Activated CD8-positive, alpha-beta T cell treated with anti-CD3 and anti-CD28 coated beads for 36 hours (primary cell): ENCODE measurements around the gene SNAPC4. TPM values are rescaled to one million over a fixed set of nuclear protein-coding genes. Genes with fewer than 3 reads are reported as not detected.
A peak's percentile ranks its signal among the peaks of the same experiment; 100 is the strongest.

Experiments used
- ATAC-seq: fragments of 200-7000 bp; cut with Tn5 transposase; one replicate; pipeline ENCODE4 v1.10.0; 2021; ENCODE audit warnings: mild to moderate bottlenecking, moderate library complexity
- CTCF ChIA-PET: fragments of 350-600 bp; sonication (Branson Sonifier 250); formaldehyde crosslinking; loops from one replicate; lab custom pipeline; 2021; ENCODE audit warnings: antibody characterized with exemption; lab: Charles Lee
- POLR2A ChIA-PET: fragments of 350-600 bp; sonication (Branson Sonifier 250); formaldehyde crosslinking; loops from one replicate; lab custom pipeline; 2021; ENCODE audit warnings: antibody characterized with exemption; lab: Charles Lee
- DNase-seq: peaks from one replicate; pipeline ENCODE4 v3.0.0-alpha.2; 2020
- H3K27ac Mint-ChIP-seq: one replicate; pipeline ENCODE4 v1.8.0; 2021; ENCODE audit warnings: mild to moderate bottlenecking, mixed read lengths
- H3K27me3 Mint-ChIP-seq: one replicate; pipeline ENCODE4 v1.8.0; 2021; ENCODE audit warnings: mixed read lengths
- H3K36me3 Mint-ChIP-seq: one replicate; pipeline ENCODE4 v1.8.0; 2021; ENCODE audit warnings: low read depth, mixed read lengths
- H3K4me1 Mint-ChIP-seq: one replicate; pipeline ENCODE4 v1.8.0; 2021; ENCODE audit warnings: low read depth, mixed read lengths
- H3K4me3 Mint-ChIP-seq: one replicate; pipeline ENCODE4 v1.8.0; 2021; ENCODE audit warnings: mild to moderate bottlenecking, moderate library complexity, mixed read lengths
- H3K9me3 Mint-ChIP-seq: one replicate; pipeline ENCODE4 v1.8.0; 2021; ENCODE audit warnings: mixed read lengths
- intact Hi-C: fragments of 100-400 bp; cut with micrococcal nuclease; formaldehyde crosslinking; loops from one replicate; pipeline ENCODE4 v1.10.0; 2022
- total RNA-seq, 2 experiments: library from RNA; stranded (reverse); gene quantifications; one replicate each; pipeline ENCODE4 v1.2.3, GENCODE V29; 2021
- TF ChIP-seq, protein P1 (sequence below): fragments of 200-600 bp; IDR thresholded peaks from one replicate; pipeline ENCODE4 v1.8.0; 2022; ENCODE audit warnings: antibody characterized with exemption, mild to moderate bottlenecking

SNAPC4 gene, protein sequence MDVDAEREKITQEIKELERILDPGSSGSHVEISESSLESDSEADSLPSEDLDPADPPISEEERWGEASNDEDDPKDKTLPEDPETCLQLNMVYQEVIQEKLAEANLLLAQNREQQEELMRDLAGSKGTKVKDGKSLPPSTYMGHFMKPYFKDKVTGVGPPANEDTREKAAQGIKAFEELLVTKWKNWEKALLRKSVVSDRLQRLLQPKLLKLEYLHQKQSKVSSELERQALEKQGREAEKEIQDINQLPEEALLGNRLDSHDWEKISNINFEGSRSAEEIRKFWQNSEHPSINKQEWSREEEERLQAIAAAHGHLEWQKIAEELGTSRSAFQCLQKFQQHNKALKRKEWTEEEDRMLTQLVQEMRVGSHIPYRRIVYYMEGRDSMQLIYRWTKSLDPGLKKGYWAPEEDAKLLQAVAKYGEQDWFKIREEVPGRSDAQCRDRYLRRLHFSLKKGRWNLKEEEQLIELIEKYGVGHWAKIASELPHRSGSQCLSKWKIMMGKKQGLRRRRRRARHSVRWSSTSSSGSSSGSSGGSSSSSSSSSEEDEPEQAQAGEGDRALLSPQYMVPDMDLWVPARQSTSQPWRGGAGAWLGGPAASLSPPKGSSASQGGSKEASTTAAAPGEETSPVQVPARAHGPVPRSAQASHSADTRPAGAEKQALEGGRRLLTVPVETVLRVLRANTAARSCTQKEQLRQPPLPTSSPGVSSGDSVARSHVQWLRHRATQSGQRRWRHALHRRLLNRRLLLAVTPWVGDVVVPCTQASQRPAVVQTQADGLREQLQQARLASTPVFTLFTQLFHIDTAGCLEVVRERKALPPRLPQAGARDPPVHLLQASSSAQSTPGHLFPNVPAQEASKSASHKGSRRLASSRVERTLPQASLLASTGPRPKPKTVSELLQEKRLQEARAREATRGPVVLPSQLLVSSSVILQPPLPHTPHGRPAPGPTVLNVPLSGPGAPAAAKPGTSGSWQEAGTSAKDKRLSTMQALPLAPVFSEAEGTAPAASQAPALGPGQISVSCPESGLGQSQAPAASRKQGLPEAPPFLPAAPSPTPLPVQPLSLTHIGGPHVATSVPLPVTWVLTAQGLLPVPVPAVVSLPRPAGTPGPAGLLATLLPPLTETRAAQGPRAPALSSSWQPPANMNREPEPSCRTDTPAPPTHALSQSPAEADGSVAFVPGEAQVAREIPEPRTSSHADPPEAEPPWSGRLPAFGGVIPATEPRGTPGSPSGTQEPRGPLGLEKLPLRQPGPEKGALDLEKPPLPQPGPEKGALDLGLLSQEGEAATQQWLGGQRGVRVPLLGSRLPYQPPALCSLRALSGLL (N-terminal part only)
- total RNA-seq, result 10 to 100 TPM; 15.5 to 17.1 TPM

DNA sequence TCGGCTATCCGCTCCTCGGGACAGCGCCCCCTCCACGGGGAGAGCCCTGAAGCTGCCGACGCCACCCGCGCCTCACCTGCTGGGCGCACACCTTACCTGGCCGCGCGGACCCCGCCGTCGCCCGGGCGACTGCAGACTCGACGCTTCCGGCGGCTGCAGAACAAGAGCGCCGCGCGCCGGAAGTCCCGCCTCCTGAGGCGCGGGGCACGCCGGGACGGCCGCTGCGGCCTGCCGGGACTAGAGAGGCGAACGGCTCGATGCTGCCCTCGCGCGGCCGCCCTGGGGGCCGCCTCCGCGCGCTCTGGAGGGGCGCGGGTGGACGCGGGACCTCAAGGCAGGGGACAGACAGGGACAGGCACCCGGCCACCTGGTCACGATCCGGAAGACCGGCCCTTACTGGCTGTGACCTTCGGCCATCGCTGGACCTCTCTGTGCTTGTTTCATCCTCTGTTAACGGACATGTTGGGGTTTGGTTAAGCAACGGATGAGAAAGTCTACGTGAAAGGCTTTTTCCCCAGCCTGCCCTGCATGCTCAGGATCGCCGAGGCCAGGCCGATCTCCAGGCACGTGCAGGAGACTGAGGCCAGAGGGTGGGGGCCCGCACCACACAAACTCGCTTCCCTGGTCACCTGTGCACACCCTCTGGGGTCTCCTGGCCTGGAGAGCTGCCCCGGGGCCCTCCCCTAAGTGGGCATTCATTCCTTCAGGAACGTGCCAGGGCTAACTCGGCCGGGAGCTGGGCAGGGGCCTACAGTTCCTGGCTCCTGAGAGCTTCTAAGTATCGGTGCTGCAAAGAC, at the start of gene SNAPC4:
Gene SNAPC4 (minus strand): TSS at position 133 of the 797 bp plus-strand sequence. CDS start 1,742 bp downstream, outside the sequence.
- intact Hi-C loops, result loop anchor here (10.0 kb wide), 1 partner anchor 85 kb away; no protein-coding TSS in a partner anchor
- H3K27me3 Mint-ChIP-seq, result no peaks in the 10 kb centered on the region
- ChIA-PET POLR2A (interaction anchor here (0.8 to 2.0 kb wide), 6 partner anchors 9 to 88 kb away, joined by 3 to 16 read pairs (median 4); partner anchors contain the start of genes DNLZ, ENTR1 and PMPCA), CTCF (interaction anchor here (0.8 to 2.9 kb wide), 10 partner anchors 10 to 88 kb away, joined by 3 to 21 read pairs (median 3); partner anchors contain the start of genes DNLZ, ENTR1, INPP5E and PMPCA)
- ATAC-seq (peak; percentile 64), DNase-seq (peak; percentile 87)
- TF ChIP-seq, protein P1, sequence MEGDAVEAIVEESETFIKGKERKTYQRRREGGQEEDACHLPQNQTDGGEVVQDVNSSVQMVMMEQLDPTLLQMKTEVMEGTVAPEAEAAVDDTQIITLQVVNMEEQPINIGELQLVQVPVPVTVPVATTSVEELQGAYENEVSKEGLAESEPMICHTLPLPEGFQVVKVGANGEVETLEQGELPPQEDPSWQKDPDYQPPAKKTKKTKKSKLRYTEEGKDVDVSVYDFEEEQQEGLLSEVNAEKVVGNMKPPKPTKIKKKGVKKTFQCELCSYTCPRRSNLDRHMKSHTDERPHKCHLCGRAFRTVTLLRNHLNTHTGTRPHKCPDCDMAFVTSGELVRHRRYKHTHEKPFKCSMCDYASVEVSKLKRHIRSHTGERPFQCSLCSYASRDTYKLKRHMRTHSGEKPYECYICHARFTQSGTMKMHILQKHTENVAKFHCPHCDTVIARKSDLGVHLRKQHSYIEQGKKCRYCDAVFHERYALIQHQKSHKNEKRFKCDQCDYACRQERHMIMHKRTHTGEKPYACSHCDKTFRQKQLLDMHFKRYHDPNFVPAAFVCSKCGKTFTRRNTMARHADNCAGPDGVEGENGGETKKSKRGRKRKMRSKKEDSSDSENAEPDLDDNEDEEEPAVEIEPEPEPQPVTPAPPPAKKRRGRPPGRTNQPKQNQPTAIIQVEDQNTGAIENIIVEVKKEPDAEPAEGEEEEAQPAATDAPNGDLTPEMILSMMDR, result peak; percentile 94
- no peaks in the 10 kb centered on the region for H3K9me3 Mint-ChIP-seq
- peaks cover 52% of the 10 kb centered on the region for H3K36me3 Mint-ChIP-seq
- H3K4me1 Mint-ChIP-seq, result peaks cover 47% of the 10 kb centered on the region
- H3K4me3 Mint-ChIP-seq, result peak within 1 kb of the TSS; percentile 87
- peak within 1 kb of the TSS; percentile 79 for H3K27ac Mint-ChIP-seq

GRCh38 chr9:136448655-136449054, 48.7 kb upstream of the SNAPC4 start:
- ChIA-PET POLR2A (no interaction called here), CTCF (no interaction called here)
- no peak overlapping the region for H3K27ac Mint-ChIP-seq
- no peaks in the 10 kb centered on the region for H3K9me3 Mint-ChIP-seq
- no peaks in the 10 kb centered on the region for H3K4me1 Mint-ChIP-seq
- no peak overlapping the region for H3K4me3 Mint-ChIP-seq
- DNase-seq, result no peak
- TF ChIP-seq, protein P1, result no peak
- no peak for ATAC-seq
- peaks cover 52% of the 10 kb centered on the region for H3K36me3 Mint-ChIP-seq
- intact Hi-C loops, result no loop called here
- H3K27me3 Mint-ChIP-seq, result no peaks in the 10 kb centered on the region

GRCh38 chr9:136447173-136447778, 47.3 kb upstream of the SNAPC4 start:
- intact Hi-C loops, result no loop called here
- no peak overlapping the region for H3K27ac Mint-ChIP-seq
- TF ChIP-seq, protein P1, result no peak
- H3K4me1 Mint-ChIP-seq, result no peaks in the 10 kb centered on the region
- ChIA-PET POLR2A (interaction anchor here (1.0 kb wide), 1 partner anchor 8 kb away, joined by 3 read pairs; no protein-coding TSS in a partner anchor), CTCF (no interaction called here)
- no peaks in the 10 kb centered on the region for H3K9me3 Mint-ChIP-seq
- DNase-seq (no peak), ATAC-seq (no peak)
- H3K36me3 Mint-ChIP-seq, result peaks cover 51% of the 10 kb centered on the region
- no peaks in the 10 kb centered on the region for H3K27me3 Mint-ChIP-seq
- no peak overlapping the region for H3K4me3 Mint-ChIP-seq

DNA sequence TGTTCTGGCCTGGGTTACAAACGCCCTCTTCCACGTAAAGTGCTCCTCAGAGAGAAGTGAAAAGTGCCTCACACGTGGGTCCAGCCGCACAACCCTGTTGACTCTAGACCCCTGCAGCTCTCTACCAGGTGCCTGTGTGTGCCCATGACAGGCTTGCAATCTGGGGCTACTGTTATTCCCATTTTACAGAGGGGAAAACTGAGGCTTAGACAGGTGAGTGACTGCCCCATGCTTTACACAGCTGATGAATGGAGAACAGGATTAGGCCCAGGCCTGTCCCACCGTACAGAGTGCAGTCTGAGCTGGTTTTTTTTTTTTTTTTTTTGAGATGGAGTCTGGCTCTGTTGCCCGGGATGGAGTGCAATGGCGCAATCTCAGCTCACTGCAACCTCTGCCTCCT, 45.8 kb upstream of the SNAPC4 start:
- Mint-ChIP-seq H3K36me3 (peaks cover 45% of the 10 kb centered on the region), H3K9me3 (no peaks in the 10 kb centered on the region), H3K27ac (no peak overlapping the region), H3K27me3 (no peaks in the 10 kb centered on the region), H3K4me1 (no peaks in the 10 kb centered on the region), H3K4me3 (no peak overlapping the region)
- no peak for DNase-seq
- POLR2A ChIA-PET, result interaction anchor here (0.8 to 1.0 kb wide), 3 partner anchors 11 to 124 kb away, joined by 3 read pairs; no protein-coding TSS in a partner anchor
- CTCF ChIA-PET, result interaction anchor here (1.3 kb wide), 1 partner anchor 42 kb away, joined by 4 read pairs; no protein-coding TSS in a partner anchor
- intact Hi-C loops, result no loop called here
- ATAC-seq, result no peak
- TF ChIP-seq, protein P1, result no peak
